A673 (cell line): ENCODE data around the gene ECI1.

ENCODE experiments used
- EZH2 ChIP-seq: fragments of 200-600 bp; sonication (generic); IDR thresholded peaks from 2 replicates; pipeline ENCODE4 v1.6.1; 2017; ENCODE audit warnings: borderline replicate concordance, low read depth, mild to moderate bottlenecking, mixed read lengths, antibody characterized with exemption, low read length; ENCODE audit not compliant: poor library complexity, severe bottlenecking
- TF ChIP-seq, protein P1 (sequence below): fragments of 300-800, 200-600 bp; sonication (generic); conservative IDR thresholded peaks from 2 replicates; pipeline ENCODE4 v1.5.1; 2017; ENCODE audit warnings: low read depth, mild to moderate bottlenecking, antibody characterized with exemption, low read length, moderate library complexity, mixed read lengths

GRCh38 chr16:2208772-2209171, 42.6 kb downstream of the ECI1 start:
- TF ChIP-seq, protein P1, sequence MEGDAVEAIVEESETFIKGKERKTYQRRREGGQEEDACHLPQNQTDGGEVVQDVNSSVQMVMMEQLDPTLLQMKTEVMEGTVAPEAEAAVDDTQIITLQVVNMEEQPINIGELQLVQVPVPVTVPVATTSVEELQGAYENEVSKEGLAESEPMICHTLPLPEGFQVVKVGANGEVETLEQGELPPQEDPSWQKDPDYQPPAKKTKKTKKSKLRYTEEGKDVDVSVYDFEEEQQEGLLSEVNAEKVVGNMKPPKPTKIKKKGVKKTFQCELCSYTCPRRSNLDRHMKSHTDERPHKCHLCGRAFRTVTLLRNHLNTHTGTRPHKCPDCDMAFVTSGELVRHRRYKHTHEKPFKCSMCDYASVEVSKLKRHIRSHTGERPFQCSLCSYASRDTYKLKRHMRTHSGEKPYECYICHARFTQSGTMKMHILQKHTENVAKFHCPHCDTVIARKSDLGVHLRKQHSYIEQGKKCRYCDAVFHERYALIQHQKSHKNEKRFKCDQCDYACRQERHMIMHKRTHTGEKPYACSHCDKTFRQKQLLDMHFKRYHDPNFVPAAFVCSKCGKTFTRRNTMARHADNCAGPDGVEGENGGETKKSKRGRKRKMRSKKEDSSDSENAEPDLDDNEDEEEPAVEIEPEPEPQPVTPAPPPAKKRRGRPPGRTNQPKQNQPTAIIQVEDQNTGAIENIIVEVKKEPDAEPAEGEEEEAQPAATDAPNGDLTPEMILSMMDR = no peak
- TF ChIP-seq EZH2 = no peak
